OCI-LY3 (cell line): Measurements from ENCODE around the gene GALNTL6.

Experiments used
- H2AFZ ChIP-seq: fragments of 200-600, 300-600 bp; shearing (Covaris generic); 2 replicates; pipeline ENCODE4 v1.6.0; 2014; ENCODE audit warnings: antibody characterized with exemption, low read depth, low read length
- H3K27ac ChIP-seq: fragments of 200-600, 300-600 bp; sonication (generic); 2 replicates; pipeline ENCODE4 v1.5.1; 2014; ENCODE audit warnings: mild to moderate bottlenecking, low read length, moderate library complexity, mixed read lengths
- H3K27me3 ChIP-seq: fragments of 200-600, 300-600 bp; sonication (generic); 2 replicates; pipeline ENCODE4 v1.6.1; 2014; ENCODE audit warnings: low read depth, low read length, mixed read lengths
- H3K36me3 ChIP-seq: fragments of 200-600, 300-600 bp; sonication (generic); replicated peaks from 2 replicates; pipeline ENCODE3; 2014; ENCODE audit warnings: low read depth, low read length, mixed read lengths
- H3K4me1 ChIP-seq: fragments of 300-600, 200-600 bp; sonication (generic); 2 replicates; pipeline ENCODE4 v1.6.1; 2014; ENCODE audit warnings: low read length, mixed read lengths
- H3K4me2 ChIP-seq: fragments of 200-600, 300-600 bp; sonication (generic); 2 replicates; pipeline ENCODE4 v1.6.1; 2014; ENCODE audit warnings: low read length, mixed read lengths
- H3K4me3 ChIP-seq: fragments of 300-600, 200-600 bp; sonication (generic); 2 replicates; pipeline ENCODE4 v1.5.1; 2014; ENCODE audit warnings: antibody characterized with exemption, mild to moderate bottlenecking, low read length, moderate library complexity
- H3K79me2 ChIP-seq: fragments of 300-600, 200-600 bp; shearing (Covaris generic); 2 replicates; pipeline ENCODE4 v1.6.1; 2014; ENCODE audit warnings: mild to moderate bottlenecking, low read length, mixed read lengths
- H3K9ac ChIP-seq: fragments of 300-600, 200-600 bp; shearing (Covaris generic); 2 replicates; pipeline ENCODE4 v1.6.0; 2014; ENCODE audit warnings: mild to moderate bottlenecking, low read length, moderate library complexity
- H3K9me3 ChIP-seq: fragments of 200-600, 300-600 bp; shearing (Covaris generic); 2 replicates; pipeline ENCODE4 v1.6.1; 2014; ENCODE audit warnings: low read length, mixed read lengths; ENCODE audit not compliant: insufficient read depth
- H4K20me1 ChIP-seq: fragments of 200-600, 300-600 bp; sonication (generic); 2 replicates; pipeline ENCODE4 v1.6.1; 2016; ENCODE audit warnings: low read length, mixed read lengths; ENCODE audit not compliant: insufficient read depth
- EZH2phosphoT487 ChIP-seq: fragments of 200-600 bp; shearing (Covaris generic); IDR thresholded peaks from 2 replicates; pipeline ENCODE4 v1.6.1; 2018; ENCODE audit warnings: antibody characterized with exemption, mixed run types, low read depth
- TF ChIP-seq, protein P1 (sequence below): fragments of 200-600, 300-600 bp; sonication (generic); IDR thresholded peaks from 2 replicates; pipeline ENCODE4 v1.5.1; 2014; ENCODE audit warnings: antibody characterized with exemption, low read length, low read depth

The GALNTL6 gene

DNA sequence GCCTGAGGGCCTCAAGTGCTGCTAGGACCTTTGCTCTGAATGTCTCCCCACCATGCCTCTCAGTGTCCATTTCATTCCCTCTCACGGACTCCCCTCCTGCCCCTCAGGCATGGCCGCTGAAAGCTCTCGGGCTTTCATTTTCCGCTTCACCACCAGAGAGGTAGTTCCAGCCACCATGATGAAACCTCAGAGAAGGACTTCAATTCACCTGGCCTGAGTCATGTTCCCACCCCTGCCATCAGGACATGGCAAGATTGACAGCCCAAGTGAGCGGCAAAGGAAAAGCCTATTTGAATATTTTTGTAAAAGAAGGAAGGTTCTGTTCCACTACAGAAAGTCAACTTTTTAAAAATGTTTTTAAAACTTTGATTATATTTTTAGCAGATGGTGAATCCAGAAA lies 1106.1 kb downstream of the GALNTL6 start:
- H2AFZ ChIP-seq, result no peak overlapping the region
- no peak overlapping the region for H3K4me3 ChIP-seq
- no peaks in the 10 kb centered on the region for H3K27me3 ChIP-seq
- H3K4me2 ChIP-seq, result no peak overlapping the region
- H4K20me1 ChIP-seq, result no peaks in the 10 kb centered on the region
- H3K27ac ChIP-seq, result no peak overlapping the region
- no peaks in the 10 kb centered on the region for H3K79me2 ChIP-seq
- no peaks in the 10 kb centered on the region for H3K36me3 ChIP-seq
- no peak overlapping the region for H3K9ac ChIP-seq
- TF ChIP-seq, protein P1, sequence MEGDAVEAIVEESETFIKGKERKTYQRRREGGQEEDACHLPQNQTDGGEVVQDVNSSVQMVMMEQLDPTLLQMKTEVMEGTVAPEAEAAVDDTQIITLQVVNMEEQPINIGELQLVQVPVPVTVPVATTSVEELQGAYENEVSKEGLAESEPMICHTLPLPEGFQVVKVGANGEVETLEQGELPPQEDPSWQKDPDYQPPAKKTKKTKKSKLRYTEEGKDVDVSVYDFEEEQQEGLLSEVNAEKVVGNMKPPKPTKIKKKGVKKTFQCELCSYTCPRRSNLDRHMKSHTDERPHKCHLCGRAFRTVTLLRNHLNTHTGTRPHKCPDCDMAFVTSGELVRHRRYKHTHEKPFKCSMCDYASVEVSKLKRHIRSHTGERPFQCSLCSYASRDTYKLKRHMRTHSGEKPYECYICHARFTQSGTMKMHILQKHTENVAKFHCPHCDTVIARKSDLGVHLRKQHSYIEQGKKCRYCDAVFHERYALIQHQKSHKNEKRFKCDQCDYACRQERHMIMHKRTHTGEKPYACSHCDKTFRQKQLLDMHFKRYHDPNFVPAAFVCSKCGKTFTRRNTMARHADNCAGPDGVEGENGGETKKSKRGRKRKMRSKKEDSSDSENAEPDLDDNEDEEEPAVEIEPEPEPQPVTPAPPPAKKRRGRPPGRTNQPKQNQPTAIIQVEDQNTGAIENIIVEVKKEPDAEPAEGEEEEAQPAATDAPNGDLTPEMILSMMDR, result no peak
- no peak for TF ChIP-seq EZH2phosphoT487
- no peaks in the 10 kb centered on the region for H3K9me3 ChIP-seq
- H3K4me1 ChIP-seq, result no peaks in the 10 kb centered on the region

DNA sequence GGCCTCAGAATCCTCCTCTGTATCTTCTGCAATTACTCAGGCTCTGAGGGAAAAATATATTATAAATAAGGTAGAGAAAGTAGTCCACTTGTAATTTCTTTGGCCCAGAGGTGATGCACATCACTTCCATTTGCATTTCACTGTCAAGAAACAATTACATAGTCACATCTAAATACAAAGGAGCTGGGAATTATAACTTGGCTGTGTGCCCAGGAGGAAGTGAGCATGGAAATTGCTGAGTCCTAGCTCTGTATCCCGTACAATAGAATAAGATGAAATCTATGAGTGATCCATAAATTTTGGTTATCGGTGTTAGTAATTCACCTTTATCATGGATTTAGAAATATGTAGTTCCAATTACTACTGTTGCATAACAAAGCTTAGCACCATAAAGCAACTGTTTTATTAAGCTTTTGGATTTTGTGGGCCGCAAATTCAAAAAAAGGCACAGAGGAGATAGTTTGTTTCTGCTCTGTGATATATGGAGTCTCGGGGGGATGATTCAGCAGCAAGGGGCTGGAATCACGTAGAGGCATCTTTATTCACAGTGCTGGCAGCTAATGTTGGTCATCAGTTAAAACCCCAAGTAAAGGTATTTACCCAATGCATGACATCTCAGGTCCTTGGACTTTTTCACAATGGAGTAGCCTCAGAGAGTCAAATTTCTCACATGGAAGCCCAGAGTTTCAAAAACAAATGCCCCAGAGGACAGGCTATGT lies 1114.1 kb downstream of the GALNTL6 start:
- Histone ChIP-seq H3K27ac (no peak overlapping the region), H3K9me3 (no peaks in the 10 kb centered on the region), H3K27me3 (no peaks in the 10 kb centered on the region), H3K79me2 (no peaks in the 10 kb centered on the region), H2AFZ (no peak overlapping the region), H4K20me1 (no peaks in the 10 kb centered on the region), H3K36me3 (no peaks in the 10 kb centered on the region), H3K4me3 (no peak overlapping the region), H3K4me2 (no peak overlapping the region), H3K4me1 (no peaks in the 10 kb centered on the region), H3K9ac (no peak overlapping the region)
- TF ChIP-seq EZH2phosphoT487, result no peak
- TF ChIP-seq, protein P1, result no peak

DNA sequence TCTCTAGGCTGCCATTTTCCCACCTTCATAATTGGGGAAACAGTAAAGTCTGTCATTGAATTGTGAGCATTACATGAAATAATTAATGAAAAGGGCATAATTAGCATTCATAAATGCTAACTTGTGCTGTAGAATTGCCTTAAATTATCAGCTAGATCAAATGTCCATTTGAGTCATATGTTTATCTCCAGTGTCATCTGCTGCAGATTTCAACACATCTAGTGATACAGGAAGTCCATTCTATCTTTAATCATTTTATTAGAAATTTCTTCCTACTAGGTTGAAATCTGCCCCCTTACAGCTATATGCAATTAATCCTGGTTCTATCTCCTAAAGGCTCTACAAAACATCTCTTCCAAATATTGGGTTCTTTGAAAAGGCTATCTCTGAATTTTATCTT lies 1115.1 kb downstream of the GALNTL6 start:
- no peaks in the 10 kb centered on the region for H3K4me1 ChIP-seq
- H3K27ac ChIP-seq, result no peak overlapping the region
- H3K9ac ChIP-seq, result no peak overlapping the region
- H3K27me3 ChIP-seq, result no peaks in the 10 kb centered on the region
- no peaks in the 10 kb centered on the region for H4K20me1 ChIP-seq
- TF ChIP-seq, protein P1, result no peak
- no peak for TF ChIP-seq EZH2phosphoT487
- H3K9me3 ChIP-seq, result no peaks in the 10 kb centered on the region
- H2AFZ ChIP-seq, result no peak overlapping the region
- no peak overlapping the region for H3K4me2 ChIP-seq
- no peaks in the 10 kb centered on the region for H3K79me2 ChIP-seq
- H3K36me3 ChIP-seq, result no peaks in the 10 kb centered on the region
- H3K4me3 ChIP-seq, result no peak overlapping the region

DNA sequence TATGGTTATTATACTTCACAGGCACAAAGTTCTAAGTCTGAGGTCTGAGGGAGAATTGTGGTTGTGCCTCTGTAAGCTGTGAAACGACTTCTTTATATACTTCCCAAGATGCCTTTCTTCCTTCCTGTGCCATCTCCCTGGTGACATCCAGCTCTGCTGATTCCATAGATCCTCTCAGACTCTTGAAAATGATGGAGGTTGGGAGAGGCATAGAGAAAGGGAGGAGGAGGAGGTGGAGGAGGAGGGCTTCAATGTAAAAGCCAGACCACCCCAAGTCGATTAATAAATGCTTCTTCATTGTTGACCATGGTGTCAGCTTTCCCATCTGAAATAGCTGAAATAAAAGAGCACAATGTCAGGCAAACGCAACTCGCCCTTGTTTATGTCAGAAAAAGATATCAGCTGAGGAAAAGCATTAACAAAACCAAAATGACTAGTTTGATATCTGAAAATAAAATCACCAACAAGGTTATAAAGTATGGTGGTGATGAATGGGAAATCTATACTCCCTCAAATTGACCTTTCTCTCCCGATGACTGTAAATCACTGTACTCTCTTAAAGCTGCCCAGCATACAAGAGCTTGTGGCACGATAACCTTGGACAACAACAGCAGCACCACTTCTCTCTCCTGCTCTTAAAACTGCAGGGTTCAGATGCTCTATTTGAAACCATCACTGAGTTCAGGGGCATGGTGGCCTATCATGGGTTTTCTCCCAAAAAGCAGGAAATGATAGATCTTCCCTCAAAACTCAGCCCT lies 1125.0 kb downstream of the GALNTL6 start:
- TF ChIP-seq EZH2phosphoT487, result no peak
- TF ChIP-seq, protein P1, result no peak
- no peaks in the 10 kb centered on the region for H3K36me3 ChIP-seq
- no peak overlapping the region for H2AFZ ChIP-seq
- H3K4me2 ChIP-seq, result no peak overlapping the region
- no peaks in the 10 kb centered on the region for H3K9me3 ChIP-seq
- H4K20me1 ChIP-seq, result no peaks in the 10 kb centered on the region
- no peak overlapping the region for H3K4me3 ChIP-seq
- no peaks in the 10 kb centered on the region for H3K79me2 ChIP-seq
- no peak overlapping the region for H3K9ac ChIP-seq
- H3K27me3 ChIP-seq, result no peaks in the 10 kb centered on the region
- no peaks in the 10 kb centered on the region for H3K4me1 ChIP-seq
- no peak overlapping the region for H3K27ac ChIP-seq
